GM21528 (cell line): ENCODE measurements around the gene HOXA4.

Source experiments
- ATAC-seq: cut with Tn5 transposase; IDR thresholded peaks from one replicate; pipeline ENCODE4 v1.9.1; 2021; ENCODE audit warnings: mild to moderate bottlenecking, moderate library complexity; ENCODE audit not compliant: unreplicated experiment, low FRiP score

The HOXA4 gene

GRCh38 chr7:27096768-27097514 lies 33.6 kb downstream of the HOXA4 start:
- no peak for ATAC-seq

DNA sequence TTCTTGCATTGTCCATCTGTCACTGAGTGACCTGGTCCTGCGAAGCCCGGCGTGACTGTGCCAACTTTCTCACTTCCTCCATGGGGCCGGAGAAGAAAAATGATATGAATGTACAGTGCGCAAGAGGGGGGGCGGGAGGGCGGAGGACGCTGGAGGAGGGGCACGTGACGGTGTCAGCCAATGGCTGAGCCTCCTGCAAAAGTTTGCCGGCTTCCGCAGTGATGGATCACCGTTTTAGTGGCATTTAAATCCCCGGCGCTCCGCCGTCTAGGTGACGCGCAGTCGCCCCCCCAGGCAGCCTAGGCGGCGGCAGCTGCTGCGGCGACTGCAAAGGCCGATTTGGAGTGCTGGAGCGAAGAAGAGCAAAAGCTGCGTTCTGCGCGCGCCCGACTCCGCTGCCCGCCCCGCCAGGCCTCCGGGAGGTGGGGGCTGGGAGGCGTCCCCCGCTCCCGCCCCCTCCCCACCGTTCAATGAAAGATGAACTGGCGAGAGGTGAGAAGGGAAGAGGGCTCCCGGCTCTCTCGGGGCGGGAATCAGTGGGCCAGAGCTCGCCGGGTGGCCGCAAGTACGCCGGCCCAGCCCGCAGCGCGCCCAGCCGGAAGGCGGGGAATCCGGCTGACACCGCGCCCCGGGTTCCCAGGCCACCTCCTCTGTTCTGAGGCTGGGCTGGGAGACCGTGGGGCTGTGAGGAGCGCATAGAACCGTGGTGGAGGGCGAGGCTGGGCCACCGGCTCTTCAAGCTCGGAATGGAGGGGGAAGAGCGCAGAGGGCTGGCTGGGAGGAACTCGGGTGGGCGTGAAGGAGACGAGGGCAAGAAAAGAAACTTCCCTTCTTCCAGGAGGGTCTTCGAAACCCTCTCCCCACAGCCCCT lies 34.4 kb downstream of the HOXA4 start, which contains the start of gene HOXA1:
TSS of gene HOXA1 (minus strand) at position 104 of the 871 bp plus-strand sequence. CDS start at position 16, 88 bp downstream.
- peak; percentile 93 for ATAC-seq

GRCh38 chr7:27095050-27095896 lies 35.3 kb downstream of the HOXA4 start:
- ATAC-seq = peak; percentile 7

- ATAC-seq = no peak
Observed at GRCh38 chr7:27094304-27095049, 36.1 kb downstream of the HOXA4 start.

DNA sequence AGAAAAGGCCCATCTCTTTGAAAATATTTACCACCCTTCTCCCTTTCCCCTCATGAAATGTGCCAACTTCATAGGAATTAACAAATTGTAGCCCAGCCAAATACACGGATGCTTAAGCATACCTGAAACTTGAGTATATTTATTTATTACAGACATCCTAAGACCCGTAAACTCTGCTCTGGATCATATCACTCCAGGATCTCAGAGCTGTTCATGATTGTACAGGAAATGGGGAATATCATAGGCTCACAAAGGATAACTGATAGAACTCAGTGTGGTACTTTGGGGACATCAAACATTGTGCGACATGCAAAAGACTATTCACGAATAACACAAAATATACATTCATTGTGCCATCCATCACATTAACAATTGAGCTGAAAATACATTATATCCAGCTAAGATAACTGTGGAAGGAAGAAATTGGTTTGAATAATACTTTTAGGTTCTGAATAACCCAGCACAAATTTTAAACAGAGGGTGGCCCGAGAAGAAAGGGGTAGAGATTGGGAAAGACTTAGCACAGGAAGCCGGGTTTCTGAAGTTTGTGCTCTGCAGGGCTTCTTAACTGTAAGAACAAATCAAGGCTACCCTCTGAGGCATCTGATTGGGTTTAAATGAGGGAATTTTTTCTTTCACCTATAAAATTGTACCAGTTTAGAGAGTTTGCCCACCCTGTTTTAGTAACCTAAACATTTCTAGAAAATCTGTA lies 37.2 kb downstream of the HOXA4 start:
- no peak for ATAC-seq

DNA sequence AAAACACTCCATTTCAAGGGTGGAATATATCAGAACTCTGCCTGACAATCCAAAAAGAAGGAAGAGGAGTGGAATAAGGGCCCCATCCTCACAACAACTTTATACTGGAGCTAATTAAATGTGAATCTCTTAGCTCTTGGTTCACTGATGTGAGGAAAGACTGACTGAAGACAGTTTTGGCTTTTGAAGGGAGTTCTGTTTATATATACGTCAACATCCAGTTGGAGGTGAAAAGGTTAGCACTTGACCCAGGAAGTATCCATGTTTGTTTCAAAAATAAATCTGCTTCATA lies 37.8 kb downstream of the HOXA4 start:
- ATAC-seq = no peak

GRCh38 chr7:27091941-27092818 lies 38.4 kb downstream of the HOXA4 start:
- no peak for ATAC-seq

- no peak for ATAC-seq
Observed at GRCh38 chr7:27091105-27091504, 39.5 kb downstream of the HOXA4 start.

DNA sequence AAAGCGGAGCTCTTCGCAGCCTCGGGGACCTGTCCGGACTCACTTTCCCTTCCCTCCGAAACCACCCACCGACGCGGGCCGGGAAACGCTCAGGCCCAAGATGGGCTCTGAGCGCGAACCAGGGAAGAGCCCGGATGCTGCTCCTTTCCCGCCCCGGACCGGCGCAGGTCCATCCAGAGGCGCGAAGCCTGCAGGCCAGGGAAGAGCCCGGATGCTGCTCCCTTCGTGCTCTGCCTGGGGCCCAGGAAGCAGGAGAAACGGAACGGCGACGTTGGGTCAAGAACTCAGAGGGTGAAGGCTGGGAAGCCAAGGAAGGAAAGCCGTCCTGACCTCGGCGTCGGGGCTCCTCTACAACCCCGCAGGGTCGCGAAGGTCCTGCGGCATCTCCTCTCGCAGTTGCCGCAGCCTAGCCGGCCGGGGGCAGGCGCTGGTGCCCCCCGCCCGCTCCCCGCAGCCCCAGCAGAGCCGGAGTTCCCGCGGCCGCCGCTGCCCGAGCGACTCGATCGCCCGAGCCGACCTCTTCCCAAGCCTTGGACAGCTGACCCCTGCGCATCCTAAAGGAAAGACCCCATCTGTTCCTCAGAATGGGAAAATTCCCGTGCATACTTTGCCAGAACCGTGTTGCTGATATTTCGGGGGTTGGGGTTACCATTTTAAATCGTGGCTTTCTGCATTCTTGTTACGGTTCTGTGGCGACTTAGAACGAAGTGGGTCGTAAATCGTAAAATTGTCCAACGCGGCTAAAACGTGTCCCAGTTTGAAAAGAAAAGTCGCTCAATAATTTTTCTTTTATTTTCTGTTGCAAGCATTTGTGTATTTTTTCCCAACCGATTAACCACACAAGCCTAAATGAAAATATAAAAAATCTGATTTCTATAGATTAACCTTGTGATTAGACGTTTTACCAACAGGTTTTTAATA lies 42.3 kb downstream of the HOXA4 start:
- ATAC-seq = no peak

DNA sequence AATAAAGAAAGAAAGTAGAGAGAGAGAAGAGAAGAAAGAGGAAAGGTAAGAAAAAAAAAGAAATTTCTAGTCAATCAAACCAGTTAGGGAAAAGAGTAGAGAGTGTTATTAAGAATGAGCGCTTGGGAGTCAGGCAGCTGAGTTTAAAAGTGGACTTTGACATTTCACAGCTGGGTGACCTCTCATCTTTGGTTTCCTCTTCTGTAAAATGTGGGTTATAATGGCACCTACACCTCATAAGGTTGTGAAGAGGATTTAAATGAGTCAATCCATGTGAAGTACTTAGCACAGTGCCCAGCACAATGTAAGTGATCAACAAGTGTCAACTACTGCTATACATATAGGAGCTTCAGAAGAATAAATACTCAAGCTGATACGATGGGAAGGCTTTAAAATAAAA lies 46.9 kb downstream of the HOXA4 start:
- no peak for ATAC-seq

DNA sequence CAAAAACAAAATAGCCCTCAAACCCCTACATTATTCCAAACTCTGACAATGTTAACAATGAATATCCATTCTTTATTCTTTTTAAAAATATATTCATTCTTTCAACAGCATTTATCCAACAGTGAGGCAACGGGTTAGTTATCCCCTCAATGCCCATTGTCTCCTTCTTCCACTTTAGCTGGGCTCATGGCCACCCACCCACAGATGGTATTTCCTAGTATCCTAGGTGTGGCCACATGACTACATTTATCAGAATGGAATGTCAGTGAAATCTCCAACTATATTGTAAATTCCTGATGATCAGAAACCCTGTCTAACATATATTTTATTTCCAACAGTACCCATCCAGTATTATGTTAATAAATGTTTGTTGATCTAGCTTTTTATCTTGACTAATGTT lies 48.4 kb downstream of the HOXA4 start:
- no peak for ATAC-seq

GRCh38 chr7:27080844-27081436 lies 49.6 kb downstream of the HOXA4 start:
- ATAC-seq = no peak

DNA sequence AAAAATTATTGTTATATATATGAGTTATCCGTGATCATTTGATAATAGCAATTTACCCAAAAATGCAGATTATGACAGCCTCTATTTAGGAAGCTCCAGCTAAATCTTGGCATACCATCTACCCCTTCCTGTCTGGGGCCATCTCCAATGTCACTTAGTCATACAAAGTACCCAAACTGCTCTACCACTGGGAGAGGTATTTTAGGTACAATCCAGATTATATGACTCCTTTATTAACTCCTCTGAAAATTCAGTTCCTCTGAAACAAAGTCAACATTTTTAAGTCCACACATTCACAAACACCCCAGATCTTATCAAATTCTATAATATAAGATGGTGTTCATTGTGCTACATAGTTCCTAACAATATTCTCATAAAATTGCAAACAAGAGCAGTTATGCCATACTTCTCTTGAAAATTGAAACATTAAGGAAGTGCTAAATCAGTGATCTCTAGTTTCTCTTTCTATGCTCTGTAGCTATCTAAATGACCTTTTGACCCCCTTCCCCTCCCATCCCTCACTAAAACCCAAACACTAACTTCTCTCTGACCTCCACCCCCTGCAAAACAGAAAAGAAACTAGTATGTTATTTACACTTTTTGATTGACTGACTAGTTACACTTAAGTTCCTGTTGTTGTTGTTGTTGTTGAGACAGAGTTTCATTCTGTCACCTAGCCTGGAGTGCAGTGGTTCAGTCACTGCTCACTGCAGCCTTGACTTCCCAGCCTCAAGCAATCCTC lies 51.2 kb downstream of the HOXA4 start:
- no peak for ATAC-seq

- ATAC-seq = no peak
Observed at GRCh38 chr7:27078616-27079233, 51.8 kb downstream of the HOXA4 start.
